Lung (tissue), 12 donors: ENCODE measurements around the gene PARD3B. TPM values are rescaled to one million over a fixed set of nuclear protein-coding genes. Genes with fewer than 3 reads are reported as not detected.

Experiments
- ATAC-seq: fragments of 200-7000 bp; cut with Tn5 transposase; one replicate; pipeline ENCODE4 v1.9.1; 2020; ENCODE audit warnings: moderate number of reproducible peaks; ENCODE audit not compliant: insufficient read depth, low FRiP score
- DNase-seq, 3 donors: peaks; one replicate each; pipeline ENCODE4 v3.0.0-alpha.2; 2013 to 2017
- H3K27ac ChIP-seq, 2 donors: one replicate each; pipeline ENCODE4 v1.5.1; 2013; ENCODE audit warnings: mild to moderate bottlenecking in 2 of 2, moderate library complexity in 2 of 2, control low read depth in 1 of 2, inconsistent platforms in 1 of 2, low read depth in 1 of 2, low read length in 1 of 2
- H3K27me3 ChIP-seq, 3 donors: one replicate each; pipeline ENCODE4 v1.5.1; 2013; ENCODE audit warnings: low read length in 2 of 3; ENCODE audit not compliant: control insufficient read depth in 3 of 3, insufficient read depth in 3 of 3
- H3K36me3 ChIP-seq, 4 donors: one replicate each; pipeline ENCODE4 v1.5.1; 2013; ENCODE audit warnings: low read length in 4 of 4, mild to moderate bottlenecking in 1 of 4, moderate library complexity in 1 of 4; ENCODE audit not compliant: control insufficient read depth in 4 of 4, insufficient read depth in 4 of 4
- H3K4me1 ChIP-seq, 5 donors: one replicate each; pipeline ENCODE4 v1.5.1; 2013; ENCODE audit warnings: low read length in 5 of 5, mild to moderate bottlenecking in 2 of 5, moderate library complexity in 1 of 5; ENCODE audit not compliant: control insufficient read depth in 5 of 5, insufficient read depth in 5 of 5
- H3K4me3 ChIP-seq: one replicate; pipeline ENCODE4 v1.5.1; 2013; ENCODE audit warnings: mild to moderate bottlenecking, control low read depth, moderate library complexity
- H3K9ac ChIP-seq, 2 donors: one replicate each; pipeline ENCODE4 v1.5.1; 2013; ENCODE audit warnings: low read length in 2 of 2, control low read depth in 1 of 2; ENCODE audit not compliant: insufficient read depth in 1 of 2
- H3K9me3 ChIP-seq, 4 donors: one replicate each; pipeline ENCODE4 v1.5.1; 2013; ENCODE audit warnings: low read length in 3 of 4, mild to moderate bottlenecking in 1 of 4, moderate library complexity in 1 of 4; ENCODE audit not compliant: control insufficient read depth in 4 of 4, insufficient read depth in 3 of 4
- CTCF ChIP-seq: IDR thresholded peaks from 2 replicates; pipeline ENCODE4 v1.5.1; 2012; ENCODE audit warnings: mild to moderate bottlenecking; ENCODE audit errors: control extremely low read depth, extremely low read depth
- WGBS, 2 donors: extraction: QIAGEN DNeasy Blood & Tissue Kit; methylation state at CpG; one replicate each; pipeline ENCODE4 v1.1.7; 2013; 5-methylcytosine and 5-hydroxymethylcytosine counted together
- polyA plus RNA-seq, 2 donors: library from polyadenylated mRNA; stranded (reverse); fragments of 200-250 nt; gene quantifications; one replicate each; pipeline ENCODE4 v1.2.1, GENCODE V29; 2013
- total RNA-seq, 2 donors: library from RNA; depleted of rRNA in 1 of 2; stranded (reverse); fragments of >200 nt in 1 of 2; gene quantifications; one replicate each; pipeline ENCODE4 v1.2.1, GENCODE V29; 2014 to 2021
- donor health status: control.
- donor health status: control.
- donor health status: Bipolar disorder and iron deficiency.
- donor health status: healthy.
- donor health status: DM: yes; HTN: yes; CAD: no.

The PARD3B gene
- total and polyA plus RNA-seq, 4 donors: 2.4 to 38.7 (median 17.1) TPM

GRCh38 chr2:205543262-205543843, 998.1 kb downstream of the PARD3B start:
- DNase-seq: no peak
- H3K4me3 ChIP-seq: no peak overlapping the region
- no peaks in the 10 kb centered on the region for H3K36me3 ChIP-seq
- H3K9ac ChIP-seq: no peak overlapping the region
- 71 to 85% methylated on average over 5 of the region's 5 CpGs for WGBS, 2 donors
- no peaks in the 10 kb centered on the region for H3K27me3 ChIP-seq
- no peak for TF ChIP-seq CTCF
- ATAC-seq: no peak
- H3K27ac ChIP-seq: no peak overlapping the region
- H3K4me1 ChIP-seq: peaks cover 0 to 22% (median 6%) of the 10 kb centered on the region in 5 donors
- no peaks in the 10 kb centered on the region for H3K9me3 ChIP-seq

GRCh38 chr2:205543937-205544702, 998.8 kb downstream of the PARD3B start:
- 38 to 79% methylated on average over 2 of the region's 2 CpGs for WGBS, 2 donors
- H3K36me3 ChIP-seq: no peaks in the 10 kb centered on the region
- H3K27me3 ChIP-seq: no peaks in the 10 kb centered on the region
- no peak overlapping the region for H3K4me3 ChIP-seq
- no peak for ATAC-seq
- H3K4me1 ChIP-seq: peaks cover 0 to 22% (median 6%) of the 10 kb centered on the region in 5 donors
- no peak overlapping the region for H3K27ac ChIP-seq
- no peak overlapping the region for H3K9ac ChIP-seq
- peak in 2 of 3 donors; percentile 59 to 64 for DNase-seq
- H3K9me3 ChIP-seq: no peaks in the 10 kb centered on the region
- no peak for TF ChIP-seq CTCF

- Histone ChIP-seq H3K9ac (no peak overlapping the region), H3K27me3 (no peaks in the 10 kb centered on the region), H3K4me3 (no peak overlapping the region), H3K36me3 (no peaks in the 10 kb centered on the region), H3K27ac (no peak overlapping the region), H3K4me1 (peaks cover 0 to 11% (median 0%) of the 10 kb centered on the region in 5 donors), H3K9me3 (no peaks in the 10 kb centered on the region)
- WGBS, 2 donors: 37 to 62% methylated on average over 7 of the region's 7 CpGs
- no peak for ATAC-seq
- DNase-seq: peak in 1 of 3 donors; percentile 31
- no peak for TF ChIP-seq CTCF
Observed at GRCh38 chr2:205545971-205546816, 1000.9 kb downstream of the PARD3B start.
